Neutrophil (primary cell): Measurements from ENCODE around the gene UGT2A2.

ENCODE experiments used
- H3K27ac ChIP-seq: fragments of 200-600 bp; sonication (generic); 2 replicates; pipeline ENCODE4 v1.5.1; 2016; ENCODE audit warnings: mild to moderate bottlenecking, moderate library complexity
- H3K27me3 ChIP-seq: fragments of 200-600 bp; sonication (generic); 2 replicates; pipeline ENCODE4 v1.6.0; 2016; ENCODE audit warnings: mild to moderate bottlenecking
- H3K36me3 ChIP-seq: fragments of 200-600 bp; sonication (generic); 2 replicates; pipeline ENCODE4 v1.5.1; 2017
- H3K4me1 ChIP-seq, 2 experiments: fragments of 200-600 bp in 1 of 2; sonication (generic) in 1 of 2; 1 replicate in 1 of 2; 2 replicates in 1 of 2; pipeline versions ENCODE4 v1.5.1 to v1.6.1; 2013 to 2016; ENCODE audit warnings: low read depth in 1 of 2, low read length in 1 of 2, mild to moderate bottlenecking in 1 of 2, moderate library complexity in 1 of 2; ENCODE audit not compliant: control insufficient read depth in 1 of 2, insufficient read depth in 1 of 2
- H3K4me3 ChIP-seq, 2 experiments: fragments of 200-600 bp in 1 of 2; sonication (generic) in 1 of 2; 1 replicate in 1 of 2; 2 replicates in 1 of 2; pipeline ENCODE4 v1.5.1; 2013 to 2016; ENCODE audit warnings: low read depth in 1 of 2, low read length in 1 of 2, mild to moderate bottlenecking in 1 of 2, moderate library complexity in 1 of 2
- H3K9me3 ChIP-seq: fragments of 200-600 bp; sonication (generic); 2 replicates; pipeline ENCODE4 v1.5.1; 2016
- CTCF ChIP-seq: fragments of 200-600 bp; sonication (generic); IDR thresholded peaks from 2 replicates; pipeline ENCODE4 v1.5.1; 2016; ENCODE audit warnings: antibody characterized with exemption

Gene UGT2A2

GRCh38 chr4:69568787-69569186 lies 70.7 kb downstream of the UGT2A2 start:
- no peak for TF ChIP-seq CTCF
- H3K9me3 ChIP-seq, result no peaks in the 10 kb centered on the region
- H3K36me3 ChIP-seq, result no peaks in the 10 kb centered on the region
- no peak overlapping the region for H3K4me3 ChIP-seq
- no peaks in the 10 kb centered on the region for H3K4me1 ChIP-seq
- H3K27ac ChIP-seq, result no peak overlapping the region
- H3K27me3 ChIP-seq, result no peaks in the 10 kb centered on the region

GRCh38 chr4:69563424-69563823 lies 76.0 kb downstream of the UGT2A2 start:
- no peak for TF ChIP-seq CTCF
- Histone ChIP-seq H3K9me3 (no peaks in the 10 kb centered on the region), H3K27me3 (no peaks in the 10 kb centered on the region), H3K4me1 (no peaks in the 10 kb centered on the region), H3K4me3 (no peak overlapping the region), H3K36me3 (no peaks in the 10 kb centered on the region), H3K27ac (no peak overlapping the region)

- H3K4me1 ChIP-seq, result no peaks in the 10 kb centered on the region
- no peak overlapping the region for H3K4me3 ChIP-seq
- H3K27me3 ChIP-seq, result no peaks in the 10 kb centered on the region
- TF ChIP-seq CTCF, result no peak
- no peaks in the 10 kb centered on the region for H3K36me3 ChIP-seq
- H3K9me3 ChIP-seq, result no peaks in the 10 kb centered on the region
- H3K27ac ChIP-seq, result no peak overlapping the region
Measured at GRCh38 chr4:69549651-69550050, 89.8 kb downstream of the UGT2A2 start.

- no peaks in the 10 kb centered on the region for H3K4me1 ChIP-seq
- no peaks in the 10 kb centered on the region for H3K27me3 ChIP-seq
- no peak overlapping the region for H3K4me3 ChIP-seq
- no peak for TF ChIP-seq CTCF
- H3K36me3 ChIP-seq, result no peaks in the 10 kb centered on the region
- H3K27ac ChIP-seq, result no peak overlapping the region
- H3K9me3 ChIP-seq, result no peaks in the 10 kb centered on the region
Measured at GRCh38 chr4:69546134-69546765, 93.2 kb downstream of the UGT2A2 start.
